Panc1 (cell line): ENCODE measurements around the gene ASAH2. TPM values are rescaled to one million over a fixed set of nuclear protein-coding genes. Genes with fewer than 3 reads are reported as not detected.

ENCODE experiments used
- ATAC-seq: fragments of 200-7000 bp; cut with Tn5 transposase; 2 replicates; pipeline ENCODE4 v1.9.1; 2020; ENCODE audit warnings: mild to moderate bottlenecking, moderate library complexity
- BruUV-seq: library from RNA; stranded (reverse); fragments of 400-500 nt; replicated peaks from 2 replicates; lab custom pipeline; 2021; lab: Mats Ljungman, UMichigan
- CTCF ChIA-PET: fragments of 300-600 bp; sonication (Branson Sonifier 250); formaldehyde crosslinking; loops from one replicate; lab custom pipeline; 2022; ENCODE audit warnings: antibody characterized with exemption; lab: Charles Lee
- POLR2A ChIA-PET: fragments of 300-600 bp; sonication (Branson Sonifier 250); formaldehyde crosslinking; loops from one replicate; lab custom pipeline; 2022; ENCODE audit warnings: antibody characterized with exemption; lab: Charles Lee
- DNase-seq: peaks from one replicate; pipeline ENCODE4 v3.0.0-alpha.2; 2010; ENCODE audit warnings: low read depth, low spot score
- H3K27ac ChIP-seq: 2 replicates; pipeline ENCODE4 v1.5.1; 2011; ENCODE audit warnings: mild to moderate bottlenecking, low read length, inconsistent platforms
- H3K27me3 ChIP-seq: fragments of 200-500 bp; sonication (Bioruptor generic); 2 replicates; pipeline ENCODE4 v1.6.0; 2014; ENCODE audit warnings: low read length, inconsistent platforms; ENCODE audit not compliant: control insufficient read depth, insufficient read depth
- H3K36me3 ChIP-seq: fragments of 200-500 bp; sonication (Bioruptor generic); 2 replicates; pipeline ENCODE4 v1.5.1; 2014; ENCODE audit warnings: inconsistent platforms, mild to moderate bottlenecking, low read length, moderate library complexity; ENCODE audit not compliant: control insufficient read depth, insufficient read depth
- H3K4me1 ChIP-seq: 2 replicates; pipeline ENCODE4 v1.5.1; 2011; ENCODE audit warnings: inconsistent platforms, mild to moderate bottlenecking, low read length, moderate library complexity; ENCODE audit not compliant: control insufficient read depth, insufficient read depth
- H3K4me3 ChIP-seq, 2 experiments: 2 replicates each; pipeline ENCODE4 v1.5.1; 2011 to 2012; ENCODE audit warnings: low read depth in 2 of 2, low read length in 2 of 2, mild to moderate bottlenecking in 2 of 2, inconsistent platforms in 1 of 2, moderate library complexity in 1 of 2
- H3K9me3 ChIP-seq: fragments of 200-500 bp; sonication (Bioruptor generic); 2 replicates; pipeline ENCODE4 v1.5.1; 2014; ENCODE audit warnings: low read depth, mild to moderate bottlenecking, inconsistent platforms, low read length, moderate library complexity; ENCODE audit not compliant: control insufficient read depth, insufficient read depth
- POLR2AphosphoS5 ChIP-seq: IDR thresholded peaks from 2 replicates; pipeline ENCODE4 v1.6.1; 2012; ENCODE audit warnings: mild to moderate bottlenecking, low read depth, low read length, moderate library complexity
- SIN3A ChIP-seq: IDR thresholded peaks from 2 replicates; pipeline ENCODE4 v1.6.1; 2012; ENCODE audit warnings: low read depth, mild to moderate bottlenecking, low read length, moderate library complexity, borderline replicate concordance; ENCODE audit not compliant: insufficient read depth
- in situ Hi-C: cut with HindIII; loops from 2 replicates; pipeline ENCODE4 v1.10.0; 2016; ENCODE audit warnings: low sequenced_read_pairs, low pct_unique_long_range_greater_than_20kb
- intact Hi-C: fragments of 100-400 bp; cut with micrococcal nuclease; formaldehyde crosslinking; loops from one replicate; pipeline ENCODE4 v1.10.0; 2022; ENCODE audit not compliant: unreplicated experiment
- total RNA-seq: library from RNA; stranded (reverse); gene quantifications from one replicate; pipeline ENCODE4 v1.2.1, GENCODE V29; 2021; ENCODE audit not compliant: unreplicated experiment
- TF ChIP-seq, protein P1 (sequence below): fragments of 450-650 bp; IDR thresholded peaks from 2 replicates; pipeline ENCODE4 v1.5.1; 2017; ENCODE audit warnings: mild to moderate bottlenecking
- TF ChIP-seq, protein P2 (sequence below), 2 experiments: IDR thresholded peaks; 2 replicates each; pipeline ENCODE4 v1.6.1; 2011 to 2012; ENCODE audit warnings: low read depth in 2 of 2, control low read depth in 1 of 2, low read length in 1 of 2, mild to moderate bottlenecking in 1 of 2, moderate library complexity in 1 of 2; ENCODE audit not compliant: insufficient read depth in 1 of 2

ASAH2 gene
- total RNA-seq, 1 experiment from 2014 or later = 6.5 TPM

DNA sequence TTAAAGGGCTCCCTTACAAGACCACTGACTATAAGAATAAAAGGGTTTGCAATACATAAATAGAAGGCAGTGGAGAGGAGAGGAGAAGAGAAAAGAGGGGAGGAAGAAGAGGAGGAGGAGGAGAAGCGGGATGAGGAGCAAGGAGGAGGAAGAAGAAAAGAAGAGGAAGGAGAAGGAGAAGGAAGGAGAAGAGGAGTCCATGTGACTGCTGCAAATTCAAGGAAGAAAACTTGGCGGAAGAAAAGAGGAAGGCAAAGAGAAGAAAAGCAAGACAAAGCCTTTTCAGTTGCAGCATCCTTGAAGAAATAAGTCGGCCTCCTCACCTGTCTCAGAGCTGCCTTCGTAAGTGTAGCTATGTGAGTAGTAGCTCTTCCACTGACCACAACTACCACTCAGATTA is 22.6 kb downstream of the ASAH2 start:
- ATAC-seq (no peak), DNase-seq (no peak)
- Histone ChIP-seq H3K36me3 (no peaks in the 10 kb centered on the region), H3K4me1 (no peaks in the 10 kb centered on the region), H3K9me3 (no peaks in the 10 kb centered on the region), H3K27ac (no peak overlapping the region), H3K27me3 (peaks cover 26% of the 10 kb centered on the region; the same call in 1 of the 2 replicates), H3K4me3 (no peak overlapping the region)
- ChIA-PET CTCF (no interaction called here), POLR2A (no interaction called here)
- no TSS peak for BruUV-seq
- intact Hi-C loops = no loop called here
- TF ChIP-seq, protein P1, sequence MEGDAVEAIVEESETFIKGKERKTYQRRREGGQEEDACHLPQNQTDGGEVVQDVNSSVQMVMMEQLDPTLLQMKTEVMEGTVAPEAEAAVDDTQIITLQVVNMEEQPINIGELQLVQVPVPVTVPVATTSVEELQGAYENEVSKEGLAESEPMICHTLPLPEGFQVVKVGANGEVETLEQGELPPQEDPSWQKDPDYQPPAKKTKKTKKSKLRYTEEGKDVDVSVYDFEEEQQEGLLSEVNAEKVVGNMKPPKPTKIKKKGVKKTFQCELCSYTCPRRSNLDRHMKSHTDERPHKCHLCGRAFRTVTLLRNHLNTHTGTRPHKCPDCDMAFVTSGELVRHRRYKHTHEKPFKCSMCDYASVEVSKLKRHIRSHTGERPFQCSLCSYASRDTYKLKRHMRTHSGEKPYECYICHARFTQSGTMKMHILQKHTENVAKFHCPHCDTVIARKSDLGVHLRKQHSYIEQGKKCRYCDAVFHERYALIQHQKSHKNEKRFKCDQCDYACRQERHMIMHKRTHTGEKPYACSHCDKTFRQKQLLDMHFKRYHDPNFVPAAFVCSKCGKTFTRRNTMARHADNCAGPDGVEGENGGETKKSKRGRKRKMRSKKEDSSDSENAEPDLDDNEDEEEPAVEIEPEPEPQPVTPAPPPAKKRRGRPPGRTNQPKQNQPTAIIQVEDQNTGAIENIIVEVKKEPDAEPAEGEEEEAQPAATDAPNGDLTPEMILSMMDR = no peak
- no peak for TF ChIP-seq POLR2AphosphoS5
- in situ Hi-C loops = no loop called here

DNA sequence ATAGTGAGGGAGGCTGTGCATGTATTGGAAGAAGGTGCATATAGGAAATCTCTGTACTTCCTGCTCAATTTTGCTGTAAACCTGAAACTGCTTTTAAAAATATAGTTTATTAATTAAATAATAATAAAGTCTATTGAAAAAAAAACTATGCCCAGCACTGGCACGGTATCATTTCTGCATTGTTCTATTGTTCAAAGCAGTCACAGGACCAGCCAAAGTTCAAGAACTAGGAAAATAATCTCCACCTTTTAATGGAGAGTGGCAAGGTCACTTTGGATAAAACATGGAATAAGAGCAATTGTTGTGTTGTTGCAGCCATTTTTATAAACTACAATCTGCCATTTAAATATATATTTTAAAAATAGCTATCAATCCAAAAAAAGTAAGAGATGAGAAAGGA is 24.7 kb downstream of the ASAH2 start:
- ChIA-PET POLR2A (no interaction called here), CTCF (no interaction called here)
- Histone ChIP-seq H3K27me3 (peaks cover 20% of the 10 kb centered on the region; the same call in 1 of the 2 replicates), H3K4me1 (no peaks in the 10 kb centered on the region), H3K36me3 (no peaks in the 10 kb centered on the region), H3K4me3 (no peak overlapping the region), H3K27ac (no peak overlapping the region), H3K9me3 (no peaks in the 10 kb centered on the region)
- DNase-seq (no peak), ATAC-seq (no peak)
- BruUV-seq = no TSS peak
- intact Hi-C loops = no loop called here
- TF ChIP-seq SIN3A = no peak
- in situ Hi-C loops = no loop called here

DNA sequence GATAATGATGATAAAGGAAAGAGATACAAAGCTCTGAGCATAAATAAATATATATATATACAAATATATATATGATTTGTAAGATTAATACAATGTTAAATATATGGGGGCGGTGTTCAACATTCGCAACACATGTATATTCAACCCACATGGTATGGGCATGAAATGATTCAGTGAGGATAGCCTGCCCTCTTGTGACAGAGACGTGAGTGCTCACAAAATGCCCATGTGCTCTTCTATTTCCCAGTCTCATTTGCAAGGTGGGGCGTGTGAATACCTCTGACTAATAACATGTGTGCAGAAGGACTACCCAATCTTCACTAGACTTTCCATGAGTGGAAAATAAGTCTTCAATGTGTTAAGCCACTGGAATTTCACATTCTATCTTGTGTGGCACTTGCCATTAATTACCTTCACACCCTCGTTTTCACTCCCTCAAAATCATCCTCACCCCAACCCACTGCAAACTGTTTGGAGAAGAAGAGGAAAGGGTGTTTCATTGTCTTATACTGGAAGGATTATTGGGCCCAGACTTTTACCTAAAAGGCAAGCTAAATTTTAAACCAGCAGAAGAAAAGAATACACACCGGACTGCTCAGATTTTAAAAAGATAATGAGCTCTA is 26.9 kb downstream of the ASAH2 start:
- in situ Hi-C loops (no loop called here), intact Hi-C loops (loop anchor here (5.0 kb wide), 1 partner anchor 632 kb away; no protein-coding TSS in a partner anchor)
- ChIA-PET POLR2A (no interaction called here), CTCF (no interaction called here)
- Histone ChIP-seq H3K36me3 (no peaks in the 10 kb centered on the region), H3K4me3 (no peak overlapping the region), H3K9me3 (no peaks in the 10 kb centered on the region), H3K4me1 (no peaks in the 10 kb centered on the region), H3K27ac (no peak overlapping the region), H3K27me3 (peaks cover 13% of the 10 kb centered on the region; the same call in 1 of the 2 replicates)
- no TSS peak for BruUV-seq
- peak; percentile 96 for ATAC-seq
- TF ChIP-seq, protein P1 = peak; percentile 78
- TF ChIP-seq, protein P2, sequence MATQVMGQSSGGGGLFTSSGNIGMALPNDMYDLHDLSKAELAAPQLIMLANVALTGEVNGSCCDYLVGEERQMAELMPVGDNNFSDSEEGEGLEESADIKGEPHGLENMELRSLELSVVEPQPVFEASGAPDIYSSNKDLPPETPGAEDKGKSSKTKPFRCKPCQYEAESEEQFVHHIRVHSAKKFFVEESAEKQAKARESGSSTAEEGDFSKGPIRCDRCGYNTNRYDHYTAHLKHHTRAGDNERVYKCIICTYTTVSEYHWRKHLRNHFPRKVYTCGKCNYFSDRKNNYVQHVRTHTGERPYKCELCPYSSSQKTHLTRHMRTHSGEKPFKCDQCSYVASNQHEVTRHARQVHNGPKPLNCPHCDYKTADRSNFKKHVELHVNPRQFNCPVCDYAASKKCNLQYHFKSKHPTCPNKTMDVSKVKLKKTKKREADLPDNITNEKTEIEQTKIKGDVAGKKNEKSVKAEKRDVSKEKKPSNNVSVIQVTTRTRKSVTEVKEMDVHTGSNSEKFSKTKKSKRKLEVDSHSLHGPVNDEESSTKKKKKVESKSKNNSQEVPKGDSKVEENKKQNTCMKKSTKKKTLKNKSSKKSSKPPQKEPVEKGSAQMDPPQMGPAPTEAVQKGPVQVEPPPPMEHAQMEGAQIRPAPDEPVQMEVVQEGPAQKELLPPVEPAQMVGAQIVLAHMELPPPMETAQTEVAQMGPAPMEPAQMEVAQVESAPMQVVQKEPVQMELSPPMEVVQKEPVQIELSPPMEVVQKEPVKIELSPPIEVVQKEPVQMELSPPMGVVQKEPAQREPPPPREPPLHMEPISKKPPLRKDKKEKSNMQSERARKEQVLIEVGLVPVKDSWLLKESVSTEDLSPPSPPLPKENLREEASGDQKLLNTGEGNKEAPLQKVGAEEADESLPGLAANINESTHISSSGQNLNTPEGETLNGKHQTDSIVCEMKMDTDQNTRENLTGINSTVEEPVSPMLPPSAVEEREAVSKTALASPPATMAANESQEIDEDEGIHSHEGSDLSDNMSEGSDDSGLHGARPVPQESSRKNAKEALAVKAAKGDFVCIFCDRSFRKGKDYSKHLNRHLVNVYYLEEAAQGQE (IDR thresholded peaks at IDR 0.05; ENCODE audit: insufficient read depth in 1 of 2, low read depth in 2 of 2, low read length in 1 of 2) = no peak
- peak; percentile 35 for DNase-seq
